K562 (cell line): Measurements from ENCODE around the gene SLC8A2. TPM values are rescaled to one million over a fixed set of nuclear protein-coding genes. Genes with fewer than 3 reads are reported as not detected.

Experiments
- BDP1 ChIP-seq: IDR thresholded peaks from 3 replicates; pipeline ENCODE4 v1.6.1; 2011; ENCODE audit not compliant: insufficient read length, insufficient read depth
- FOXM1 ChIP-seq, 2 experiments: fragments of 450-650 bp in 1 of 2; sonication (generic) in 1 of 2; formaldehyde crosslinking in 1 of 2; IDR thresholded peaks; 2 replicates each; pipeline versions ENCODE4 v1.6.1 to v1.9.0; 2017 to 2022; ENCODE audit warnings: low read depth in 2 of 2, mild to moderate bottlenecking in 2 of 2, missing genetic modification reagents in 1 of 2, moderate library complexity in 1 of 2
- KAT7 ChIP-seq: sonication (generic); formaldehyde crosslinking; IDR thresholded peaks from 2 replicates; pipeline ENCODE4 v1.8.0; 2022; ENCODE audit warnings: missing genetic modification reagents, mild to moderate bottlenecking, borderline replicate concordance
- KDM5B ChIP-seq: fragments of 200-600 bp; sonication (generic); IDR thresholded peaks from 2 replicates; pipeline ENCODE4 v1.6.1; 2012; ENCODE audit warnings: low read depth, mild to moderate bottlenecking, moderate library complexity, low read length, control low read depth, inconsistent platforms; ENCODE audit not compliant: insufficient replicate concordance
- PCBP1 ChIP-seq: fragments of 200-400 bp; formaldehyde crosslinking; IDR thresholded peaks from 2 replicates; pipeline ENCODE4 v1.6.1; 2018; ENCODE audit warnings: mild to moderate bottlenecking, low read depth, low read length; ENCODE audit not compliant: poor library complexity, severe bottlenecking
- TCF7 ChIP-seq: sonication (generic); IDR thresholded peaks from 2 replicates; pipeline ENCODE4 v1.6.1; 2016; ENCODE audit warnings: antibody characterized with exemption, borderline replicate concordance
- VEZF1 ChIP-seq: fragments of 200-800 bp; sonication (Bioruptor generic); IDR thresholded peaks from 2 replicates; pipeline ENCODE4 v1.6.1; 2017; ENCODE audit warnings: missing genetic modification characterization, missing compliant biosample characterization
- ZBTB12 ChIP-seq: fragments of 250-450 bp; sonication (Bioruptor Pico); IDR thresholded peaks from 2 replicates; pipeline ENCODE4 v1.4.0; 2020
- ZNF354B ChIP-seq: fragments of 250-450 bp; sonication (Bioruptor Pico); IDR thresholded peaks from 2 replicates; pipeline ENCODE4 v1.4.0; 2020
- ZNF512 ChIP-seq: IDR thresholded peaks from 2 replicates; pipeline ENCODE4 v1.6.1; 2016; ENCODE audit warnings: missing genetic modification characterization, missing compliant biosample characterization
- polyA plus RNA-seq, 8 experiments: library from polyadenylated mRNA; depleted of rRNA in 4 of 8; stranded (reverse) in 5 of 8; unstranded in 3 of 8; fragments of >200 nt; fragmentation: Nextera tagmentation in 2 of 8; fragmentation: Illumina TruSeq in 1 of 8; extraction: Ambion mirVana in 2 of 8; extraction: Trizol in 1 of 8; gene quantifications; 2 replicates each; pipeline versions ENCODE4 v1.2.1 to v1.2.3, GENCODE V29; 2011 to 2014; ENCODE audit warnings: inconsistent platforms in 1 of 8, missing spikeins in 1 of 8
- total RNA-seq, 7 experiments: library from RNA; depleted of rRNA in 6 of 7; stranded (reverse); fragments of >200 nt in 6 of 7; fragmentation: Illumina TruSeq in 2 of 7; extraction: Trizol in 2 of 7; gene quantifications; 2 replicates each; pipeline versions ENCODE4 v1.2.1 to v1.2.3, GENCODE V29; 2011 to 2021; ENCODE audit warnings: low replicate concordance in 1 of 7
- TF ChIP-seq, protein P1 (sequence below): IDR thresholded peaks from 2 replicates; pipeline ENCODE4 v1.6.1; 2011; ENCODE audit warnings: borderline replicate concordance, low read depth, mild to moderate bottlenecking, moderate library complexity, low read length; ENCODE audit not compliant: insufficient read depth, poor library complexity, severe bottlenecking
- TF ChIP-seq, protein P2 (sequence below): fragments of 450-650 bp; formaldehyde crosslinking; conservative IDR thresholded peaks from 2 replicates; pipeline ENCODE4 v1.4.0; 2022; ENCODE audit warnings: mild to moderate bottlenecking, missing genetic modification characterization
- TF ChIP-seq, protein P3 (sequence below): fragments of 250-450 bp; sonication (Bioruptor Pico); IDR thresholded peaks from 2 replicates; pipeline ENCODE4 v1.8.0; 2022; ENCODE audit warnings: moderate library complexity, mild to moderate bottlenecking, inconsistent platforms
- TF ChIP-seq, protein P4 (sequence below): fragments of 450-650 bp; conservative IDR thresholded peaks from 2 replicates; pipeline ENCODE4 v1.6.1; 2016; ENCODE audit warnings: missing genetic modification characterization, low read depth, mild to moderate bottlenecking, missing compliant biosample characterization, moderate library complexity

The SLC8A2 gene
- total and polyA plus RNA-seq, 9 of the 15 experiments (the other 6 are each of a cell fraction or from before 2014, with no cell fraction given), result 0.07 to 0.66 (median 0.24) TPM; not detected in 3

DNA sequence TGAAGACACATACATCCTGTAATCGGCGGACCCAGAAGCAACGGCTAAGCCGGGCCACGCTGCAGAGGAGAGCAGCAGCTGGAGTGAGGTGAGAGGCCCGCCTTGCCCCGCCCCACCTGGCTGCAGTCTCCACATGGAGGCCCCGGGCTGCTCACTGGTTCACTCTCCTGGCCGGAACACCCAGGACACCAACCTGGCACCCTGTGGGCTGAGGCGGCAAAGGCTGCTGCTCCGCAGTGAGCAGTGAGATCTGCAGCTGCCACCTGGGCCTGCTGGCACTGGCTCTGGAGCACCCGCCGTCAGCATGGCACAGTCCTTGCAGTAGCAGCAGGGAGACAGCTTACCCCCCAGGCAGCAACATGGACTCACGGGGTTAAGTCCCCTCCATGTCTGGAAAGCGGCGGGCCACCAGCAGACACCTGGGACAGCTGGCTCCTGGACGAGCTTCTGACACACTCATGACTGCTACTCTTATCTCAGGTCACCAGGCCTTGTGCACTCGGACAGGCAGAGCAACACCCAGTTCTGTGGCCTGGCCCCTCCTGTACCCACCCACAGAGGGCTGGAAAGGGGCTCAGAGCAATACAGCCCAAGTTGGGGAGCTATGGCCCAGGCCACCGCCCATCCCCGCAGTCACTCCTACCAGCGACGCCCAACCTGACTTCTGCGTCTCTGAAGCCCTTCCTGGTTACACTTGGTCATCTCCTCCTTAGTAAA lies 25.5 kb upstream of the SLC8A2 start (continued):
- no peak for TF ChIP-seq PCBP1
- no peak for TF ChIP-seq KDM5B
- TF ChIP-seq KAT7 (CRISPR knock-in tag), result no peak
- TF ChIP-seq BDP1, result no peak
- TF ChIP-seq, protein P1, sequence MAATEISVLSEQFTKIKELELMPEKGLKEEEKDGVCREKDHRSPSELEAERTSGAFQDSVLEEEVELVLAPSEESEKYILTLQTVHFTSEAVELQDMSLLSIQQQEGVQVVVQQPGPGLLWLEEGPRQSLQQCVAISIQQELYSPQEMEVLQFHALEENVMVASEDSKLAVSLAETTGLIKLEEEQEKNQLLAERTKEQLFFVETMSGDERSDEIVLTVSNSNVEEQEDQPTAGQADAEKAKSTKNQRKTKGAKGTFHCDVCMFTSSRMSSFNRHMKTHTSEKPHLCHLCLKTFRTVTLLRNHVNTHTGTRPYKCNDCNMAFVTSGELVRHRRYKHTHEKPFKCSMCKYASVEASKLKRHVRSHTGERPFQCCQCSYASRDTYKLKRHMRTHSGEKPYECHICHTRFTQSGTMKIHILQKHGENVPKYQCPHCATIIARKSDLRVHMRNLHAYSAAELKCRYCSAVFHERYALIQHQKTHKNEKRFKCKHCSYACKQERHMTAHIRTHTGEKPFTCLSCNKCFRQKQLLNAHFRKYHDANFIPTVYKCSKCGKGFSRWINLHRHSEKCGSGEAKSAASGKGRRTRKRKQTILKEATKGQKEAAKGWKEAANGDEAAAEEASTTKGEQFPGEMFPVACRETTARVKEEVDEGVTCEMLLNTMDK, result no peak
- no peak for TF ChIP-seq TCF7
- TF ChIP-seq ZNF512 (tag), result no peak
- TF ChIP-seq ZNF354B (CRISPR knock-in tag), result no peak
- TF ChIP-seq FOXM1 (IDR thresholded peaks at IDR 0.05; ENCODE audit: low read depth), result peak; percentile 21; the same call in 1 of the 2 replicates
- TF ChIP-seq FOXM1 (CRISPR knock-in tag; IDR thresholded peaks at IDR 0.05; ENCODE audit: low read depth), result no peak
- peak; percentile 62 for TF ChIP-seq VEZF1 (CRISPR knock-in tag)
- TF ChIP-seq, protein P2, sequence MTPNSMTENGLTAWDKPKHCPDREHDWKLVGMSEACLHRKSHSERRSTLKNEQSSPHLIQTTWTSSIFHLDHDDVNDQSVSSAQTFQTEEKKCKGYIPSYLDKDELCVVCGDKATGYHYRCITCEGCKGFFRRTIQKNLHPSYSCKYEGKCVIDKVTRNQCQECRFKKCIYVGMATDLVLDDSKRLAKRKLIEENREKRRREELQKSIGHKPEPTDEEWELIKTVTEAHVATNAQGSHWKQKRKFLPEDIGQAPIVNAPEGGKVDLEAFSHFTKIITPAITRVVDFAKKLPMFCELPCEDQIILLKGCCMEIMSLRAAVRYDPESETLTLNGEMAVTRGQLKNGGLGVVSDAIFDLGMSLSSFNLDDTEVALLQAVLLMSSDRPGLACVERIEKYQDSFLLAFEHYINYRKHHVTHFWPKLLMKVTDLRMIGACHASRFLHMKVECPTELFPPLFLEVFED (CRISPR knock-in tag), result no peak
- TF ChIP-seq, protein P3, sequence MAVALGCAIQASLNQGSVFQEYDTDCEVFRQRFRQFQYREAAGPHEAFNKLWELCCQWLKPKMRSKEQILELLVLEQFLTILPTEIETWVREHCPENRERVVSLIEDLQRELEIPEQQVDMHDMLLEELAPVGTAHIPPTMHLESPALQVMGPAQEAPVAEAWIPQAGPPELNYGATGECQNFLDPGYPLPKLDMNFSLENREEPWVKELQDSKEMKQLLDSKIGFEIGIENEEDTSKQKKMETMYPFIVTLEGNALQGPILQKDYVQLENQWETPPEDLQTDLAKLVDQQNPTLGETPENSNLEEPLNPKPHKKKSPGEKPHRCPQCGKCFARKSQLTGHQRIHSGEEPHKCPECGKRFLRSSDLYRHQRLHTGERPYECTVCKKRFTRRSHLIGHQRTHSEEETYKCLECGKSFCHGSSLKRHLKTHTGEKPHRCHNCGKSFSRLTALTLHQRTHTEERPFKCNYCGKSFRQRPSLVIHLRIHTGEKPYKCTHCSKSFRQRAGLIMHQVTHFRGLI, result no peak
- TF ChIP-seq, protein P4, sequence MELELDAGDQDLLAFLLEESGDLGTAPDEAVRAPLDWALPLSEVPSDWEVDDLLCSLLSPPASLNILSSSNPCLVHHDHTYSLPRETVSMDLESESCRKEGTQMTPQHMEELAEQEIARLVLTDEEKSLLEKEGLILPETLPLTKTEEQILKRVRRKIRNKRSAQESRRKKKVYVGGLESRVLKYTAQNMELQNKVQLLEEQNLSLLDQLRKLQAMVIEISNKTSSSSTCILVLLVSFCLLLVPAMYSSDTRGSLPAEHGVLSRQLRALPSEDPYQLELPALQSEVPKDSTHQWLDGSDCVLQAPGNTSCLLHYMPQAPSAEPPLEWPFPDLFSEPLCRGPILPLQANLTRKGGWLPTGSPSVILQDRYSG (tag), result no peak
- no peak for TF ChIP-seq ZBTB12 (CRISPR knock-in tag)
